Measurements from ENCODE around the gene DNAJB8. TPM values are rescaled to one million over a fixed set of nuclear protein-coding genes. Genes with fewer than 3 reads are reported as not detected.
A peak's percentile ranks its signal among the peaks of the same experiment; 100 is the strongest.

The DNAJB8 gene
- total and polyA plus RNA-seq, 9 of the 15 experiments (the other 6 are each of a cell fraction or from before 2014, with no cell fraction given), result not detected

DNA sequence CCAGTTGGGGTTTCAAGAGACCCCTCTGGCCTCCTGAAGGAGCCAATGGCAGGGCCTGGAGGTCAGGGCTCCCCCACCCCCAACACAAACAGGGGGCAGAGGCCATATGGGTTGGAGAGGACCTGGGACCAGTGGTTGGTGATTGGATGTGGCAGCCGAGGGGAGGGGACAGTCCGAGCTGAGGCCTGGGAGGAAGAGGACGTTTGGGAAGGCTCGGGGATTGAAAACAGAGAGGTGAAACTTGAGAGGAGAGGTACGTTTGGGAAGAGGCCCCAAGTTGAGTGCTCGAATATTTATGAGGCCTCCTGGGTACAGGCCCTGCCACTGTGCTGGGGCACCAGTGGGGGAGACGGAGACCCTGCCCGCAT is 53.7 kb downstream of the DNAJB8 start:
- in situ Hi-C loops (cut with MboI), result no loop called here
- CTCF ChIA-PET (ENCODE audit: low intra/inter-chr PET ratio), result no interaction called here
- TF ChIP-seq, protein P1, sequence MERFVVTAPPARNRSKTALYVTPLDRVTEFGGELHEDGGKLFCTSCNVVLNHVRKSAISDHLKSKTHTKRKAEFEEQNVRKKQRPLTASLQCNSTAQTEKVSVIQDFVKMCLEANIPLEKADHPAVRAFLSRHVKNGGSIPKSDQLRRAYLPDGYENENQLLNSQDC (CRISPR knock-in tag; IDR thresholded peaks at IDR 0.05), result no peak
- TF ChIP-seq, protein P2, sequence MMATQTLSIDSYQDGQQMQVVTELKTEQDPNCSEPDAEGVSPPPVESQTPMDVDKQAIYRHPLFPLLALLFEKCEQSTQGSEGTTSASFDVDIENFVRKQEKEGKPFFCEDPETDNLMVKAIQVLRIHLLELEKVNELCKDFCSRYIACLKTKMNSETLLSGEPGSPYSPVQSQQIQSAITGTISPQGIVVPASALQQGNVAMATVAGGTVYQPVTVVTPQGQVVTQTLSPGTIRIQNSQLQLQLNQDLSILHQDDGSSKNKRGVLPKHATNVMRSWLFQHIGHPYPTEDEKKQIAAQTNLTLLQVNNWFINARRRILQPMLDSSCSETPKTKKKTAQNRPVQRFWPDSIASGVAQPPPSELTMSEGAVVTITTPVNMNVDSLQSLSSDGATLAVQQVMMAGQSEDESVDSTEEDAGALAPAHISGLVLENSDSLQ (IDR thresholded peaks at IDR 0.05), result no peak
- TF ChIP-seq SAFB (IDR thresholded peaks at IDR 0.05; ENCODE audit: borderline replicate concordance, low read depth, low read length), result no peak
- TF ChIP-seq DIDO1 (tag; IDR thresholded peaks at IDR 0.05; ENCODE audit: low read depth), result no peak
- peak; percentile 70 for TF ChIP-seq POLR2B (IDR thresholded peaks at IDR 0.05; ENCODE audit: low read depth, partially characterized antibody)
- no peak for TF ChIP-seq BDP1 (IDR thresholded peaks at IDR 0.05; ENCODE audit: insufficient read depth, insufficient read length)
- TF ChIP-seq SIN3A (IDR thresholded peaks at IDR 0.05; ENCODE audit: borderline replicate concordance in 2 of 2, control insufficient read depth in 1 of 2, low read depth in 2 of 2, low read length in 2 of 2), result no peak
- TF ChIP-seq ARID2 (IDR thresholded peaks at IDR 0.05), result no peak
- no peak for TF ChIP-seq ZBTB34 (CRISPR knock-in tag; IDR thresholded peaks at IDR 0.05)
- no peak for TF ChIP-seq ZNF583 (CRISPR knock-in tag; IDR thresholded peaks at IDR 0.05)
- peak; percentile 74 for TF ChIP-seq POLR2A (conservative IDR thresholded peaks at IDR 0.05)
- no peak for TF ChIP-seq ZNF324 (CRISPR knock-in tag; IDR thresholded peaks at IDR 0.05)
- TF ChIP-seq SUPT5H (IDR thresholded peaks at IDR 0.05), result peak; percentile 62
- no peak for TF ChIP-seq CBX8 (IDR thresholded peaks at IDR 0.05; ENCODE audit: borderline replicate concordance, extremely low read depth, low read depth, low read length, poor library complexity, severe bottlenecking)
- peak; percentile 48; the same call in 1 of the 2 replicates for TF ChIP-seq NR2C1 (IDR thresholded peaks at IDR 0.05)
- no peak for TF ChIP-seq NR2C1 (tag; IDR thresholded peaks at IDR 0.05)
- TF ChIP-seq ARNT (IDR thresholded peaks at IDR 0.05), result no peak
- TF ChIP-seq TAF9B (IDR thresholded peaks at IDR 0.05; ENCODE audit: partially characterized antibody), result peak; percentile 39
- TF ChIP-seq PTRF (tag; IDR thresholded peaks at IDR 0.05), result no peak
- TF ChIP-seq SMAD1 (IDR thresholded peaks at IDR 0.05; ENCODE audit: low read depth, low read length, partially characterized antibody), result no peak
- no peak for TF ChIP-seq SNRNP70 (optimal IDR thresholded peaks at IDR 0.05; ENCODE audit: low read depth, low read length)
- no peak for TF ChIP-seq POLR3A (IDR thresholded peaks at IDR 0.05; ENCODE audit: borderline replicate concordance, extremely low read depth, insufficient read depth, insufficient read length)
- TF ChIP-seq XRCC5 (IDR thresholded peaks at IDR 0.05; ENCODE audit: low read depth, low read length), result no peak
- TF ChIP-seq L3MBTL2 (IDR thresholded peaks at IDR 0.05), result no peak

More for the DNA sequence above, 53.7 kb downstream of the DNAJB8 start:
- DNase-seq (ENCODE audit: extremely low read depth in 1 of 4, low spot score in 3 of 4) (peak; percentile 51 to 83 (median 62)), FAIRE-seq (peak; percentile 80), ATAC-seq (peak; percentile 6; the same call in 1 of the 3 replicates)
- H3K4me1 ChIP-seq (replicated peaks in 1 of 2; ENCODE audit: control insufficient read depth in 2 of 2, insufficient read depth in 2 of 2, low read length in 2 of 2), result peaks cover 88 to 100% of the 10 kb centered on the region in 2 experiments
- peak overlapping the region; percentile 24 for H3K4me3 ChIP-seq
- no peaks in the 10 kb centered on the region for H3K9me1 ChIP-seq (ENCODE audit: control insufficient read depth, insufficient read depth, low read length)
- peak overlapping the region; percentile 19; the same call in 1 of the 2 replicates for H2AFZ ChIP-seq (ENCODE audit: low read depth, low read length)
- H3K27me3 ChIP-seq (ENCODE audit: control insufficient read depth in 2 of 2, insufficient read depth in 2 of 2, low read length in 2 of 2), result no peaks in the 10 kb centered on the region
- intact Hi-C loops (cut with micrococcal nuclease), result no loop called here
- peaks cover 3% of the 10 kb centered on the region; the same call in 1 of the 3 replicates for H3K36me3 ChIP-seq (ENCODE audit: control insufficient read depth, insufficient read depth, low read length)
- POLR2A ChIA-PET, result interaction anchor here (1.2 kb wide), 2 partner anchors 9 to 10 kb away, joined by 3 read pairs; no protein-coding TSS in a partner anchor
- H4K20me1 ChIP-seq (replicated peaks; ENCODE audit: control insufficient read depth, insufficient read depth, low read length), result no peaks in the 10 kb centered on the region
- peaks cover 76% of the 10 kb centered on the region for H3K79me2 ChIP-seq (ENCODE audit: control insufficient read depth, insufficient read depth, low read length)
- peak overlapping the region; percentile 99 for H3K27ac ChIP-seq (ENCODE audit: extremely low read depth, low read depth, low read length)
- no peaks in the 10 kb centered on the region for H3K9me3 ChIP-seq (replicated peaks; ENCODE audit: control insufficient read depth, insufficient read depth, low read depth, low read length)
- H3K4me2 ChIP-seq (ENCODE audit: insufficient read depth, low read length), result peak overlapping the region; percentile 85
- H3K9ac ChIP-seq (ENCODE audit: insufficient read depth in 1 of 2, low read depth in 2 of 2, low read length in 2 of 2), result peak overlapping the region; percentile 53 to 72
- BruUV-seq (replicated peaks), result no TSS peak
- 14% methylated on average over 6 of the region's 8 CpGs for WGBS (ENCODE audit: insufficient coverage, low coverage, missing lambda C conversion rate)

Measured in K562 (cell line).